K562 (cell line): ENCODE data around the gene FNBP1. TPM values are rescaled to one million over a fixed set of nuclear protein-coding genes. Genes with fewer than 3 reads are reported as not detected.

Experiments
- ATF3 ChIP-seq, 2 experiments: fragments of 450-650 bp in 1 of 2; sonication (generic) in 1 of 2; formaldehyde crosslinking in 1 of 2; IDR thresholded peaks in 1 of 2; conservative IDR thresholded peaks in 1 of 2; 2 replicates each; pipeline versions ENCODE4 v1.6.1 to v1.8.1; 2016 to 2023; ENCODE audit warnings: mild to moderate bottlenecking in 2 of 2, moderate library complexity in 2 of 2, inconsistent platforms in 1 of 2, missing genetic modification reagents in 1 of 2
- CBFA2T2 ChIP-seq: fragments of 450-650 bp; conservative IDR thresholded peaks from 2 replicates; pipeline ENCODE4 v1.6.1; 2017; ENCODE audit warnings: mild to moderate bottlenecking
- CBFA2T3 ChIP-seq: fragments of 450-650 bp; IDR thresholded peaks from 2 replicates; pipeline ENCODE4 v1.6.1; 2017
- CHD7 ChIP-seq: fragments of 200-600 bp; sonication (generic); IDR thresholded peaks from one replicate; pipeline ENCODE4 v1.6.1; 2012; ENCODE audit warnings: mild to moderate bottlenecking, low read depth, low read length, inconsistent platforms
- HSF4 ChIP-seq: fragments of 250-450 bp; sonication (Bioruptor Pico); IDR thresholded peaks from 2 replicates; pipeline ENCODE4 v2.1.2; 2022; ENCODE audit warnings: mild to moderate bottlenecking, moderate library complexity, borderline replicate concordance
- NFATC3 ChIP-seq: fragments of 450-650 bp; IDR thresholded peaks from 2 replicates; pipeline ENCODE4 v1.6.1; 2017; ENCODE audit warnings: mild to moderate bottlenecking
- PHF8 ChIP-seq: fragments of 200-600 bp; sonication (generic); IDR thresholded peaks from 2 replicates; pipeline ENCODE4 v1.6.1; 2012; ENCODE audit warnings: mixed run types, mild to moderate bottlenecking, inconsistent platforms, low read length, moderate library complexity, borderline replicate concordance
- PYGO2 ChIP-seq: fragments of 450-650 bp; IDR thresholded peaks from 2 replicates; pipeline ENCODE4 v1.6.1; 2016; ENCODE audit warnings: mild to moderate bottlenecking, missing genetic modification characterization, moderate library complexity, missing compliant biosample characterization
- SMARCC2 ChIP-seq: fragments of 450-650 bp; IDR thresholded peaks from 2 replicates; pipeline ENCODE4 v1.6.1; 2017; ENCODE audit warnings: antibody characterized with exemption, moderate library complexity, mild to moderate bottlenecking, low read depth
- SUPT5H ChIP-seq: fragments of 450-650 bp; IDR thresholded peaks from 2 replicates; pipeline ENCODE4 v1.6.1; 2016
- ZC3H4 ChIP-seq: sonication (generic); formaldehyde crosslinking; IDR thresholded peaks from 2 replicates; pipeline ENCODE4 v1.9.0; 2021; ENCODE audit warnings: missing genetic modification reagents, borderline replicate concordance
- ZKSCAN1 ChIP-seq: fragments of 150-350 bp; IDR thresholded peaks from 2 replicates; pipeline ENCODE4 v1.6.1; 2016; ENCODE audit warnings: low read depth, low read length
- ZNF3 ChIP-seq: fragments of 250-450 bp; sonication (Bioruptor Pico); IDR thresholded peaks from 2 replicates; pipeline ENCODE4 v1.5.0; 2021; ENCODE audit warnings: mild to moderate bottlenecking, moderate library complexity
- ZNF639 ChIP-seq, 2 experiments: fragments of 200-800 bp in 1 of 2; sonication (Bioruptor generic) in 1 of 2; sonication (generic) in 1 of 2; formaldehyde crosslinking in 1 of 2; IDR thresholded peaks in 1 of 2; conservative IDR thresholded peaks in 1 of 2; 2 replicates each; pipeline versions ENCODE4 v1.5.0 to v1.6.1; 2016 to 2020; ENCODE audit warnings: missing compliant biosample characterization in 1 of 2, missing genetic modification characterization in 1 of 2, missing genetic modification reagents in 1 of 2
- polyA plus RNA-seq, 8 experiments: library from polyadenylated mRNA; depleted of rRNA in 4 of 8; stranded (reverse) in 5 of 8; unstranded in 3 of 8; fragments of >200 nt; fragmentation: Nextera tagmentation in 2 of 8; fragmentation: Illumina TruSeq in 1 of 8; extraction: Ambion mirVana in 2 of 8; extraction: Trizol in 1 of 8; gene quantifications; 2 replicates each; pipeline versions ENCODE4 v1.2.1 to v1.2.3, GENCODE V29; 2011 to 2014; ENCODE audit warnings: inconsistent platforms in 1 of 8, missing spikeins in 1 of 8
- total RNA-seq, 7 experiments: library from RNA; depleted of rRNA in 6 of 7; stranded (reverse); fragments of >200 nt in 6 of 7; fragmentation: Illumina TruSeq in 2 of 7; extraction: Trizol in 2 of 7; gene quantifications; 2 replicates each; pipeline versions ENCODE4 v1.2.1 to v1.2.3, GENCODE V29; 2011 to 2021; ENCODE audit warnings: low replicate concordance in 1 of 7

Gene FNBP1
- total and polyA plus RNA-seq, 9 of the 15 experiments (the other 6 are each of a cell fraction or from before 2014, with no cell fraction given): 1.8 to 14.9 (median 7.6) TPM

- TF ChIP-seq ZNF639 (CRISPR knock-in tag; conservative IDR thresholded peaks at IDR 0.05 in 1 of 2, IDR thresholded peaks at IDR 0.05 in 1 of 2): peak in 1 of 2 experiments; percentile 97; a peak in 2 of 4 replicates
- TF ChIP-seq CHD7: no peak
- peak; percentile 85 for TF ChIP-seq NFATC3
- TF ChIP-seq PHF8: no peak
- TF ChIP-seq ZNF3 (CRISPR knock-in tag): no peak
- TF ChIP-seq PYGO2 (tag): peak; percentile 90
- no peak for TF ChIP-seq ZC3H4
- no peak for TF ChIP-seq CBFA2T3
- TF ChIP-seq SMARCC2: peak; percentile 100
- no peak for TF ChIP-seq CBFA2T2
- 0 out of 2 replicates have a peak, but pooled peaks have one; percentile 42 for TF ChIP-seq SUPT5H
- no peak for TF ChIP-seq ATF3 (IDR thresholded peaks at IDR 0.05)
- peak; percentile 100 for TF ChIP-seq ATF3 (CRISPR knock-in tag; conservative IDR thresholded peaks at IDR 0.05)
- TF ChIP-seq ZKSCAN1: peak; percentile 93
- TF ChIP-seq HSF4 (CRISPR knock-in tag): peak; percentile 64; the same call in 1 of the 2 replicates
Measured at GRCh38 chr9:129863059-129863690, 179.8 kb downstream of the FNBP1 start (continued).
